ENCODE data around the gene WDTC1. TPM values are rescaled to one million over a fixed set of nuclear protein-coding genes. Genes with fewer than 3 reads are reported as not detected.
A peak's percentile ranks its signal among the peaks of the same experiment; 100 is the strongest.

Gene WDTC1
- total and polyA plus RNA-seq, 9 of the 15 experiments (the other 6 are each of a cell fraction or from before 2014, with no cell fraction given) = 0.18 to 32.3 (median 8.8) TPM

DNA sequence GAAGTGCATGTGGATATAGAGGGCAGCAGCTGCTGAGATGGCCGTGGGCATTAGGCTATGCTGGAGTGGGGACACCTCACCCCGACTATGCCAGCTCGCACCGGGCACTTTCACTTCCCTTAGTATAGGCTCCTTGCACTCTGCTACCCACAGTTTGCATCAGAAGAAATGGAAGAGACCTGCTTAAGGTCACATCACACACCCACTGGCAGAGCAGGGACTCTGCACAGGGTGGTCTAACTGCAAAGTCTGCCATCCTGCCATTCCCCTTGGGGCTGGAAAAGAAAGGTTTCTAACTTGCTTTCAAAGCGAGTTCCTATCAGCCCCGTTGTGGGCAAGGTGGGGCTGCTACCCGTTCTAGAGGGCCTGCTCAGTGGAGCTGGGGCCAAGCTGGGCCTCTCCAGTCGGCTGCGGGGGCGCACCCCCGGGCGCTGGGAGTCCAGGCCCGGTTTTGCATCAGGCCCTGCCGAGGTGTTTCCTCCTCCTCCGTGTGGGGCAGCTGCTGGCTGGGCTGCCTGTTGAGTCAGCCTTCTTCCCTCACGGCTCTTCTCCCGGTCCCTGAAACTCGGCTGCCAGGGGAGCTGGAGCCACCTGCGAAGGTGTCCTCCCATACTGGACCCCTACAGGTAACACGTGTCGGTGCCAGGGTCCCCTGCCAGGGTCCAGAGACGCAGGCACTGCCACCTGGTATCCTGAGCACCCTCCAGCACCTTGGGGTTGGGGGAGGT is 107.3 kb downstream of the WDTC1 start, which contains the start of gene SYTL1 (continued):
- TF ChIP-seq, protein P1, sequence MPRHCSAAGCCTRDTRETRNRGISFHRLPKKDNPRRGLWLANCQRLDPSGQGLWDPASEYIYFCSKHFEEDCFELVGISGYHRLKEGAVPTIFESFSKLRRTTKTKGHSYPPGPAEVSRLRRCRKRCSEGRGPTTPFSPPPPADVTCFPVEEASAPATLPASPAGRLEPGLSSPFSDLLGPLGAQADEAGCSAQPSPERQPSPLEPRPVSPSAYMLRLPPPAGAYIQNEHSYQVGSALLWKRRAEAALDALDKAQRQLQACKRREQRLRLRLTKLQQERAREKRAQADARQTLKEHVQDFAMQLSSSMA (CRISPR knock-in tag; IDR thresholded peaks at IDR 0.05) = no peak
- TF ChIP-seq NELFE (IDR thresholded peaks at IDR 0.05; ENCODE audit: insufficient read depth, insufficient read length) (no peak), ZC3H11A (IDR thresholded peaks at IDR 0.05; ENCODE audit: low read depth, low read length) (no peak), DIDO1 (tag; IDR thresholded peaks at IDR 0.05; ENCODE audit: low read depth) (no peak), NR2C2 (CRISPR knock-in tag; IDR thresholded peaks at IDR 0.05) (no peak), NR2C2 (tag; IDR thresholded peaks at IDR 0.05) (no peak), SAFB2 (IDR thresholded peaks at IDR 0.05; ENCODE audit: borderline replicate concordance, low read depth, low read length, severe bottlenecking) (no peak), JUND (IDR thresholded peaks at IDR 0.05; ENCODE audit: borderline replicate concordance, low read depth, low read length) (peak; percentile 75), JUND (tag; IDR thresholded peaks at IDR 0.05; ENCODE audit: borderline replicate concordance, low read depth, low read length) (no peak; the same call in 2 of the 3 replicates), NR2C1 (IDR thresholded peaks at IDR 0.05) (0 out of 2 replicates have a peak, but pooled peaks have one; percentile 14), NR2C1 (tag; IDR thresholded peaks at IDR 0.05) (no peak), RCOR1 (IDR thresholded peaks at IDR 0.05; ENCODE audit: borderline replicate concordance in 1 of 2, low read depth in 2 of 2, low read length in 2 of 2) (0 out of 4 replicates have a peak, but pooled peaks of 1 of the 2 experiments have one; percentile 32), TCF7L2 (IDR thresholded peaks at IDR 0.05; ENCODE audit: low read depth, low read length) (no peak), SUPT5H (IDR thresholded peaks at IDR 0.05) (no peak), RNF2 (IDR thresholded peaks at IDR 0.05) (no peak; the same call in 1 of the 2 replicates), EP300 (IDR thresholded peaks at IDR 0.05; ENCODE audit: low read length) (no peak), TOE1 (IDR thresholded peaks at IDR 0.05; ENCODE audit: borderline replicate concordance) (peak; percentile 83), TOE1 (CRISPR knock-in tag; IDR thresholded peaks at IDR 0.05; ENCODE audit: borderline replicate concordance, low read depth) (no peak), POU5F1 (IDR thresholded peaks at IDR 0.05; ENCODE audit: borderline replicate concordance, low read depth, low read length, partially characterized antibody) (no peak)
- TF ChIP-seq, protein P2, sequence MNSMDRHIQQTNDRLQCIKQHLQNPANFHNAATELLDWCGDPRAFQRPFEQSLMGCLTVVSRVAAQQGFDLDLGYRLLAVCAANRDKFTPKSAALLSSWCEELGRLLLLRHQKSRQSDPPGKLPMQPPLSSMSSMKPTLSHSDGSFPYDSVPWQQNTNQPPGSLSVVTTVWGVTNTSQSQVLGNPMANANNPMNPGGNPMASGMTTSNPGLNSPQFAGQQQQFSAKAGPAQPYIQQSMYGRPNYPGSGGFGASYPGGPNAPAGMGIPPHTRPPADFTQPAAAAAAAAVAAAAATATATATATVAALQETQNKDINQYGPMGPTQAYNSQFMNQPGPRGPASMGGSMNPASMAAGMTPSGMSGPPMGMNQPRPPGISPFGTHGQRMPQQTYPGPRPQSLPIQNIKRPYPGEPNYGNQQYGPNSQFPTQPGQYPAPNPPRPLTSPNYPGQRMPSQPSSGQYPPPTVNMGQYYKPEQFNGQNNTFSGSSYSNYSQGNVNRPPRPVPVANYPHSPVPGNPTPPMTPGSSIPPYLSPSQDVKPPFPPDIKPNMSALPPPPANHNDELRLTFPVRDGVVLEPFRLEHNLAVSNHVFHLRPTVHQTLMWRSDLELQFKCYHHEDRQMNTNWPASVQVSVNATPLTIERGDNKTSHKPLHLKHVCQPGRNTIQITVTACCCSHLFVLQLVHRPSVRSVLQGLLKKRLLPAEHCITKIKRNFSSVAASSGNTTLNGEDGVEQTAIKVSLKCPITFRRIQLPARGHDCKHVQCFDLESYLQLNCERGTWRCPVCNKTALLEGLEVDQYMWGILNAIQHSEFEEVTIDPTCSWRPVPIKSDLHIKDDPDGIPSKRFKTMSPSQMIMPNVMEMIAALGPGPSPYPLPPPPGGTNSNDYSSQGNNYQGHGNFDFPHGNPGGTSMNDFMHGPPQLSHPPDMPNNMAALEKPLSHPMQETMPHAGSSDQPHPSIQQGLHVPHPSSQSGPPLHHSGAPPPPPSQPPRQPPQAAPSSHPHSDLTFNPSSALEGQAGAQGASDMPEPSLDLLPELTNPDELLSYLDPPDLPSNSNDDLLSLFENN (IDR thresholded peaks at IDR 0.05; ENCODE audit: low read depth in 2 of 2, low read length in 2 of 2) = no peak
- TF ChIP-seq, protein P3, sequence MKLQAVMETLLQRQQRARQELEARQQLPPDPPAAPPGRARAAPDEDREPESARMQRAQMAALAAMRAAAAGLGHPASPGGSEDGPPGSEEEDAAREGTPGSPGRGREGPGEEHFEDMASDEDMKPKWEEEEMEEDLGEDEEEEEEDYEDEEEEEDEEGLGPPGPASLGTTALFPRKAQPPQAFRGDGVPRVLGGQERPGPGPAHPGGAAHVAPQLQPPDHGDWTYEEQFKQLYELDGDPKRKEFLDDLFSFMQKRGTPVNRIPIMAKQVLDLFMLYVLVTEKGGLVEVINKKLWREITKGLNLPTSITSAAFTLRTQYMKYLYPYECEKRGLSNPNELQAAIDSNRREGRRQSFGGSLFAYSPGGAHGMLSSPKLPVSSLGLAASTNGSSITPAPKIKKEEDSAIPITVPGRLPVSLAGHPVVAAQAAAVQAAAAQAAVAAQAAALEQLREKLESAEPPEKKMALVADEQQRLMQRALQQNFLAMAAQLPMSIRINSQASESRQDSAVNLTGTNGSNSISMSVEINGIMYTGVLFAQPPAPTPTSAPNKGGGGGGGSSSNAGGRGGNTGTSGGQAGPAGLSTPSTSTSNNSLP (IDR thresholded peaks at IDR 0.05; ENCODE audit: borderline replicate concordance, low read depth, low read length) = no peak

Data from K562 (cell line).